Nephron progenitor cell (in vitro differentiated cells): Measurements from ENCODE around the gene HS6ST2.

Source experiments
- DNase-seq: peaks from one replicate; pipeline ENCODE4 v3.0.0; 2021
- H3K27ac Mint-ChIP-seq: 2 replicates; pipeline ENCODE4 v1.8.0; 2021; ENCODE audit warnings: mild to moderate bottlenecking, moderate library complexity, mixed read lengths
- H3K27me3 Mint-ChIP-seq: 2 replicates; pipeline ENCODE4 v1.8.0; 2021; ENCODE audit warnings: mild to moderate bottlenecking, low read depth, mixed read lengths; ENCODE audit not compliant: poor library complexity
- H3K36me3 Mint-ChIP-seq: 2 replicates; pipeline ENCODE4 v1.8.0; 2021; ENCODE audit warnings: low read depth, mixed read lengths
- H3K4me1 Mint-ChIP-seq: 2 replicates; pipeline ENCODE4 v1.8.0; 2021; ENCODE audit warnings: mixed read lengths
- H3K4me3 Mint-ChIP-seq: 2 replicates; pipeline ENCODE4 v1.8.0; 2021; ENCODE audit warnings: mild to moderate bottlenecking, moderate library complexity, mixed read lengths
- H3K9me3 Mint-ChIP-seq: 2 replicates; pipeline ENCODE4 v1.8.0; 2021; ENCODE audit warnings: mild to moderate bottlenecking, moderate library complexity, mixed read lengths
- CTCF ChIP-seq: fragments of 200-600 bp; sonication (generic); IDR thresholded peaks from 2 replicates; pipeline ENCODE4 v1.5.0; 2021; ENCODE audit warnings: antibody characterized with exemption

HS6ST2 gene

GRCh38 chrX:132638313-132638712 lies 320.1 kb downstream of the HS6ST2 start:
- Mint-ChIP-seq H3K36me3 (no peaks in the 10 kb centered on the region), H3K4me1 (peaks cover 34% of the 10 kb centered on the region), H3K9me3 (no peaks in the 10 kb centered on the region), H3K27ac (no peak overlapping the region), H3K27me3 (peaks cover 24% of the 10 kb centered on the region), H3K4me3 (no peak overlapping the region)
- TF ChIP-seq CTCF = no peak
- no peak for DNase-seq

- DNase-seq = no peak
- no peak overlapping the region for H3K27ac Mint-ChIP-seq
- H3K27me3 Mint-ChIP-seq = peaks cover 17% of the 10 kb centered on the region
- no peak overlapping the region for H3K4me3 Mint-ChIP-seq
- no peaks in the 10 kb centered on the region for H3K9me3 Mint-ChIP-seq
- H3K4me1 Mint-ChIP-seq = peaks cover 23% of the 10 kb centered on the region
- no peaks in the 10 kb centered on the region for H3K36me3 Mint-ChIP-seq
- TF ChIP-seq CTCF = no peak
Observed at GRCh38 chrX:132636080-132636479, 322.3 kb downstream of the HS6ST2 start.

- Mint-ChIP-seq H3K4me1 (peaks cover 17% of the 10 kb centered on the region), H3K27ac (no peak overlapping the region), H3K4me3 (no peak overlapping the region), H3K27me3 (peaks cover 14% of the 10 kb centered on the region), H3K9me3 (no peaks in the 10 kb centered on the region), H3K36me3 (no peaks in the 10 kb centered on the region)
- no peak for DNase-seq
- TF ChIP-seq CTCF = no peak
Observed at GRCh38 chrX:132634521-132634920, 323.9 kb downstream of the HS6ST2 start.

- TF ChIP-seq CTCF = peak; percentile 62
Observed at GRCh38 chrX:132631579-132632232, 326.7 kb downstream of the HS6ST2 start.

GRCh38 chrX:132624466-132624865 lies 334.0 kb downstream of the HS6ST2 start:
- no peak for TF ChIP-seq CTCF
- H3K27ac Mint-ChIP-seq = no peak overlapping the region
- peaks cover 8% of the 10 kb centered on the region for H3K27me3 Mint-ChIP-seq
- H3K4me3 Mint-ChIP-seq = no peak overlapping the region
- no peak for DNase-seq
- no peaks in the 10 kb centered on the region for H3K4me1 Mint-ChIP-seq
- peaks cover 11% of the 10 kb centered on the region for H3K36me3 Mint-ChIP-seq
- H3K9me3 Mint-ChIP-seq = no peaks in the 10 kb centered on the region

More at GRCh38 chrX:132631579-132632232, 326.7 kb downstream of the HS6ST2 start:
- Mint-ChIP-seq H3K36me3 (peaks cover 11% of the 10 kb centered on the region), H3K27ac (no peak overlapping the region), H3K9me3 (no peaks in the 10 kb centered on the region), H3K27me3 (peaks cover 13% of the 10 kb centered on the region), H3K4me1 (no peaks in the 10 kb centered on the region), H3K4me3 (no peak overlapping the region)
- DNase-seq = peak; percentile 7

- TF ChIP-seq CTCF = no peak
- Mint-ChIP-seq H3K4me1 (no peaks in the 10 kb centered on the region), H3K9me3 (no peaks in the 10 kb centered on the region), H3K27me3 (peaks cover 4% of the 10 kb centered on the region), H3K4me3 (no peak overlapping the region), H3K27ac (no peak overlapping the region), H3K36me3 (peaks cover 11% of the 10 kb centered on the region)
- DNase-seq = no peak
Observed at GRCh38 chrX:132623942-132624341, 334.5 kb downstream of the HS6ST2 start.
